Tibial nerve (tissue), 4 donors: ENCODE results near the gene RPS27L. TPM values are rescaled to one million over a fixed set of nuclear protein-coding genes. Genes with fewer than 3 reads are reported as not detected.
A peak's percentile ranks its signal among the peaks of the same experiment; 100 is the strongest.
"Not testable (repeated sequence)": the region's sequence is repeated elsewhere in the genome, so short reads cannot be mapped to it uniquely, and the experiment has no call there.

Experiments used
- DNase-seq, 2 donors: peaks; one replicate each; pipeline ENCODE4 v3.0.0-alpha.2; 2019; ENCODE audit warnings: low spot score in 2 of 2
- H3K27ac ChIP-seq, 4 donors: fragments of 200-600 bp; sonication (generic) in 3 of 4; one replicate each; pipeline ENCODE4 v1.5.1; 2017 to 2019; ENCODE audit warnings: mild to moderate bottlenecking in 1 of 4
- H3K27me3 ChIP-seq, 2 donors: fragments of 200-600 bp; sonication (generic) in 1 of 2; one replicate each; pipeline versions ENCODE4 v1.5.1 to v1.6.0; 2017 to 2019
- H3K36me3 ChIP-seq, 3 donors: fragments of 200-600 bp; sonication (generic); one replicate each; pipeline ENCODE4 v1.5.1; 2018 to 2019
- H3K4me1 ChIP-seq, 4 donors: fragments of 200-600 bp; sonication (generic) in 3 of 4; one replicate each; pipeline ENCODE4 v1.5.1; 2017 to 2019
- H3K4me3 ChIP-seq, 4 donors: fragments of 200-600 bp; sonication (generic) in 3 of 4; one replicate each; pipeline ENCODE4 v1.5.1; 2017 to 2019; ENCODE audit warnings: mild to moderate bottlenecking in 1 of 4, moderate library complexity in 1 of 4
- H3K9me3 ChIP-seq, 4 donors: fragments of 200-600 bp; sonication (generic) in 3 of 4; one replicate each; pipeline ENCODE4 v1.5.1; 2017 to 2019
- CTCF ChIP-seq, 5 experiments: fragments of 200-600 bp in 3 of 5; fragments of 450-650 bp in 2 of 5; sonication (generic) in 3 of 5; IDR thresholded peaks; one replicate each; pipeline ENCODE4 v1.5.1; 2016 to 2019; ENCODE audit warnings: antibody characterized with exemption in 5 of 5, mild to moderate bottlenecking in 3 of 5, moderate library complexity in 2 of 5
- EP300 ChIP-seq, 2 donors: sonication (generic); formaldehyde crosslinking; IDR thresholded peaks; one replicate each; pipeline ENCODE4 v1.6.1; 2017; ENCODE audit warnings: antibody characterized with exemption in 2 of 2, mild to moderate bottlenecking in 1 of 2
- POLR2A ChIP-seq, 2 donors: fragments of 450-650 bp; IDR thresholded peaks; one replicate each; pipeline ENCODE4 v1.6.1; 2017; ENCODE audit warnings: antibody characterized with exemption in 2 of 2, mild to moderate bottlenecking in 2 of 2, moderate library complexity in 2 of 2
- WGBS, 2 donors: methylation state at CpG; one replicate each; pipeline ENCODE4 v1.1.5; 2018; 5-methylcytosine and 5-hydroxymethylcytosine counted together
- total RNA-seq, 4 donors: library from RNA; depleted of rRNA; stranded (reverse); fragments of >200 nt; gene quantifications; one replicate each; pipeline ENCODE4 v1.1.0, GENCODE V29; 2016

The RPS27L gene
- total RNA-seq, 4 donors from 2014 or later: 50.3 to 83.7 (median 71.7) TPM

- no peaks in the 10 kb centered on the region for H3K27me3 ChIP-seq
- H3K4me1 ChIP-seq: peaks cover 0 to 21% (median 0%) of the 10 kb centered on the region in 4 donors
- 73 to 74% methylated on average over 3 of the region's 3 CpGs for WGBS, 2 donors
- no peak overlapping the region for H3K4me3 ChIP-seq
- DNase-seq: no peak
- TF ChIP-seq CTCF (IDR thresholded peaks at IDR 0.05) (no peak), EP300 (IDR thresholded peaks at IDR 0.05) (no peak), POLR2A (IDR thresholded peaks at IDR 0.05) (no peak)
- H3K27ac ChIP-seq: peak overlapping the region in 1 of 4 donors; percentile 39
- no peaks in the 10 kb centered on the region for H3K36me3 ChIP-seq
- no peaks in the 10 kb centered on the region for H3K9me3 ChIP-seq
Measured at GRCh38 chr15:63110428-63111026, 46.8 kb downstream of the RPS27L start.

- WGBS, 2 donors: 70 to 95% methylated on average over 2 of the region's 2 CpGs
- DNase-seq: no peak
Measured at GRCh38 chr15:63109920-63110319, 47.4 kb downstream of the RPS27L start.

GRCh38 chr15:63109498-63109897 lies 47.8 kb downstream of the RPS27L start:
- Histone ChIP-seq H3K27me3 (no peaks in the 10 kb centered on the region), H3K4me1 (peaks cover 0 to 21% (median 0%) of the 10 kb centered on the region in 4 donors), H3K36me3 (no peaks in the 10 kb centered on the region), H3K9me3 (no peaks in the 10 kb centered on the region), H3K27ac (no peak overlapping the region), H3K4me3 (no peak overlapping the region)
- no peak for DNase-seq
- no peak for TF ChIP-seq CTCF (IDR thresholded peaks at IDR 0.05)
- no peak for TF ChIP-seq EP300 (IDR thresholded peaks at IDR 0.05)
- no peak for TF ChIP-seq POLR2A (IDR thresholded peaks at IDR 0.05)
- 94 to 96% methylated on average over 2 of the region's 2 CpGs for WGBS, 2 donors

More at GRCh38 chr15:63109920-63110319, 47.4 kb downstream of the RPS27L start:
- H3K27me3 ChIP-seq: no peaks in the 10 kb centered on the region
- peak overlapping the region in 1 of 4 donors; percentile 39 for H3K27ac ChIP-seq
- H3K4me3 ChIP-seq: no peak overlapping the region
- H3K36me3 ChIP-seq: no peaks in the 10 kb centered on the region
- no peaks in the 10 kb centered on the region for H3K9me3 ChIP-seq
- peaks cover 0 to 21% (median 0%) of the 10 kb centered on the region in 4 donors for H3K4me1 ChIP-seq
- TF ChIP-seq POLR2A (IDR thresholded peaks at IDR 0.05) (no peak), EP300 (IDR thresholded peaks at IDR 0.05) (no peak), CTCF (IDR thresholded peaks at IDR 0.05) (no peak)

- 19 to 20% methylated on average over 9 of the region's 9 CpGs for WGBS, 2 donors
- H3K36me3 ChIP-seq: no peaks in the 10 kb centered on the region
- no peaks in the 10 kb centered on the region for H3K9me3 ChIP-seq
Measured at GRCh38 chr15:63107895-63108546, 49.3 kb downstream of the RPS27L start.

GRCh38 chr15:63105354-63105753 lies 51.9 kb downstream of the RPS27L start:
- not testable (repeated sequence) for H3K27me3 ChIP-seq, H3K27ac ChIP-seq, H3K4me3 ChIP-seq, H3K9me3 ChIP-seq, H3K36me3 ChIP-seq, DNase-seq
- peaks cover 0 to 14% (median 0%) of the 10 kb centered on the region in 4 donors for H3K4me1 ChIP-seq
- 72 to 95% methylated on average over 8 of the region's 8 CpGs for WGBS, 2 donors

More at GRCh38 chr15:63107895-63108546, 49.3 kb downstream of the RPS27L start:
- peaks cover 0 to 21% (median 0%) of the 10 kb centered on the region in 4 donors for H3K4me1 ChIP-seq
- peak; percentile 27 to 65 for DNase-seq
- no peaks in the 10 kb centered on the region for H3K27me3 ChIP-seq
- TF ChIP-seq EP300 (IDR thresholded peaks at IDR 0.05): peak in 1 of 2 donors; percentile 68
- TF ChIP-seq POLR2A (IDR thresholded peaks at IDR 0.05): no peak
- H3K4me3 ChIP-seq: no peak overlapping the region
- peak overlapping the region in 2 of 4 donors; percentile 29 to 32 for H3K27ac ChIP-seq

DNA sequence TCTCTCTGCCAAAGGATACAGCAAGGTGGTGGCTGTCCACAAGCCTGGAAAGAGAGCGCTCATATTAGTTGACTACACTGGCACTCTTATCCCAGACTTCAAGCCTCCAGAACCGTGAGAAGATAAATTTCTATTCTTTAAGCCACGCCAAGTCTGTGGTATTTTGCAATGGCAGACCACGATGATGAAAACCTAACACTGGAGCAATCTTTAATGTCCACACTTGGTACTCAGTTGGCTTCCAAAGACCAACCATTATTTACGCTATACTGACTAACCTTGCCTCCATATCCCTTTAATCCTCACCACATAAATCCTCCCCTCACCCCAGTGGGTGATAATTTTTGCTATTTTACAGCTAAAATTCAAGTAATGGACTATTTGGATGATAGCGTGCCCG lies 52.5 kb downstream of the RPS27L start:
- Histone ChIP-seq H3K4me3 (no peak overlapping the region), H3K4me1 (peaks cover 0 to 14% (median 0%) of the 10 kb centered on the region in 4 donors), H3K36me3 (no peaks in the 10 kb centered on the region), H3K9me3 (no peaks in the 10 kb centered on the region), H3K27ac (no peak overlapping the region), H3K27me3 (no peaks in the 10 kb centered on the region)
- 72 to 93% methylated on average over 7 of the region's 7 CpGs for WGBS, 2 donors
- no peak for DNase-seq
- TF ChIP-seq POLR2A (IDR thresholded peaks at IDR 0.05): no peak
- TF ChIP-seq CTCF (IDR thresholded peaks at IDR 0.05): no peak
- TF ChIP-seq EP300 (IDR thresholded peaks at IDR 0.05): no peak
